ENCODE results near the gene TAF11L8. TPM values are rescaled to one million over a fixed set of nuclear protein-coding genes. Genes with fewer than 3 reads are reported as not detected.
A peak's percentile ranks its signal among the peaks of the same experiment; 100 is the strongest.
"Not testable (repeated sequence)": the region's sequence is repeated elsewhere in the genome, so short reads cannot be mapped to it uniquely, and the experiment has no call there.

TAF11L8 gene
- total RNA-seq, 4 donors from 2014 or later = not detected

DNA sequence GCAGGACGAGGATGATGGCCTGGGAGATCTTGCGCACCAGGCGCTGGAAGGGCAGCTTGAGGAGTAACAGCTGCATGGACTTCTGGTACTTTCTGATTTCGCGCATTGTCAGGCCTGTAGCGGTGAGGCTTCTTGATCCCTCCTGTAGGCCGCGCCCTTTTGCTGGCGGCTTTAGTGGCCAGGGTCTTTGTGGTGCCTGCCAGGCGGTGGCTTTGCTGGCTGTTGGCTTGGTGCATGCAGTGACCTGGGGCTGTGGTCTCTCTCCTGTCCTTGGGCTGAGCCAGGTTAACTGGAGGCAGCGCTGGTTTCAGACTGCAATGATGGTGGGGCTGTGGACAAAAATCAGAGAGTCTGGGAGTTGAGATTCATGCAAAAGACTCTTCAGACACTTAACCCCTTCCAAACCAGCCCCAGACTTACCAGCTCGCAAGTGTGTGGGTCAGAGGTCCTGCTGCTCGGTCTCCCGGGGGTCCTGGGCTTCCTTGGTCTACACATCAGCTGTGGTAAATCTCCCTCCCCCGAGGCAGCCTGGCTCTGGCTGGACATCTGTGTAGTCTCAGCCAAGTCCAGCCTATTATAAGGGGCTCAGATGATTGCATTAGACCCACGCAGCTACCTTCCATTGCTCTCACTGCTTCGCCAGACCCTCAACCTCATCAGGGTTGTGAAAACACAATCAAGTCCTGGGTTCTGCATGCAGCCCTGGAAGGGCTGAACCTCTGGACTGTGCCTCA lies 24.3 kb upstream of the TAF11L8 start:
- TF ChIP-seq, protein P1, sequence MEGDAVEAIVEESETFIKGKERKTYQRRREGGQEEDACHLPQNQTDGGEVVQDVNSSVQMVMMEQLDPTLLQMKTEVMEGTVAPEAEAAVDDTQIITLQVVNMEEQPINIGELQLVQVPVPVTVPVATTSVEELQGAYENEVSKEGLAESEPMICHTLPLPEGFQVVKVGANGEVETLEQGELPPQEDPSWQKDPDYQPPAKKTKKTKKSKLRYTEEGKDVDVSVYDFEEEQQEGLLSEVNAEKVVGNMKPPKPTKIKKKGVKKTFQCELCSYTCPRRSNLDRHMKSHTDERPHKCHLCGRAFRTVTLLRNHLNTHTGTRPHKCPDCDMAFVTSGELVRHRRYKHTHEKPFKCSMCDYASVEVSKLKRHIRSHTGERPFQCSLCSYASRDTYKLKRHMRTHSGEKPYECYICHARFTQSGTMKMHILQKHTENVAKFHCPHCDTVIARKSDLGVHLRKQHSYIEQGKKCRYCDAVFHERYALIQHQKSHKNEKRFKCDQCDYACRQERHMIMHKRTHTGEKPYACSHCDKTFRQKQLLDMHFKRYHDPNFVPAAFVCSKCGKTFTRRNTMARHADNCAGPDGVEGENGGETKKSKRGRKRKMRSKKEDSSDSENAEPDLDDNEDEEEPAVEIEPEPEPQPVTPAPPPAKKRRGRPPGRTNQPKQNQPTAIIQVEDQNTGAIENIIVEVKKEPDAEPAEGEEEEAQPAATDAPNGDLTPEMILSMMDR (IDR thresholded peaks at IDR 0.05) = no peak
- TF ChIP-seq POLR2A (IDR thresholded peaks at IDR 0.05; ENCODE audit: low read depth) (no peak), POLR2AphosphoS5 (IDR thresholded peaks at IDR 0.05) (no peak), EP300 (IDR thresholded peaks at IDR 0.05) (no peak)
- no peaks in the 10 kb centered on the region for H3K9me3 ChIP-seq
- no peaks in the 10 kb centered on the region for H3K4me1 ChIP-seq
- DNase-seq (ENCODE audit: extremely low spot score) = peak; percentile 87
- no peaks in the 10 kb centered on the region for H3K27me3 ChIP-seq
- no peaks in the 10 kb centered on the region for H3K36me3 ChIP-seq
- no peak overlapping the region for H3K27ac ChIP-seq (replicated peaks in 1 of 4)
- intact Hi-C loops (cut with DNase I) = no loop called here
- H3K4me3 ChIP-seq = no peak overlapping the region
- 88% methylated on average over 10 of the region's 17 CpGs for WGBS

DNA sequence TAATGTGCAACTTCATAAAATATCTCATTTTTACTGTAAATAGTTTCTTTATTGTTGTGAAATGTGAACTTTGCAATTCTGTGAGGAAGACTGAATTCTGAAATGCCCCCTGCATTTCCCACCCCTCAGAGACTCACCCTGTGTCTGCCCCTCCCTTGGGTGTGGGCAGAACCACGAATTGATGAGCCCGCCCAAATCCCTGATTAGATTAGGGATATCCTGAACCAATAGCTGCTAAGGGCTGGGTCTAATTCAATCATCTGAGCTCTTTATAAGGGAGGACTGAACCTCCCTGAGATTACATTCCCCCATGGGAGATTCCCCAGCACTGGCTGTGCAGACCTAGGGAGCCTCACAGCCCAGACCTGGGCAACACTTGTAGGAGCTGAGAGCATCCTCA lies 19.3 kb upstream of the TAF11L8 start, which contains the start of gene TAF11L12:
Gene TAF11L12 (plus strand): TSS at position 301 of the 400 bp plus-strand sequence.
- H3K36me3 ChIP-seq; H3K4me1 ChIP-seq; H3K27me3 ChIP-seq; H3K4me3 ChIP-seq; H3K9me3 ChIP-seq; intact Hi-C loops (cut with DNase I); DNase-seq (ENCODE audit: extremely low spot score); H3K27ac ChIP-seq (replicated peaks in 1 of 4): not testable (repeated sequence)
- WGBS = 71% methylated on average over 2 of the region's 2 CpGs

DNA sequence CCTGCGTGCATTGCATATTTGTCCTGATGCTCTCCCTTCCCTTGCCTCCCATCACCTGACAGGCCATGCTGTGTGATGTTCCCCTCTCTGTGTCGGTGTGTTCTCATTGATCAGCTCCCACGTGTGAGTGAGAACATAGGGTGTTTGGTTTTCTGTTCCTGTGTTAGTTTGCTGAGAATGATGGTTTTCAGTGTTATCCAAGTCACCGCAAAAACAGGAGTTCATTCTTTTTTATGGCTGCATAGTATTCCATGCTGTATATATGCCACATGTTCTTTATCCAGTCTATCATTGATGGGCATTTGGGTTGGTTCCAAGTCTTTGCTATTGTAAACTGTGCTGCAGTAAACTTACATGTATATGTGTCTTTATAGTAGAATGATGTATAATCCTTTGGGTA lies 16.7 kb upstream of the TAF11L8 start:
- H3K27me3 ChIP-seq; H3K9me3 ChIP-seq; DNase-seq (ENCODE audit: extremely low spot score); H3K4me3 ChIP-seq; H3K27ac ChIP-seq (replicated peaks in 1 of 4); H3K4me1 ChIP-seq; H3K36me3 ChIP-seq; intact Hi-C loops (cut with DNase I): not testable (repeated sequence)
- 100% methylated on average over 1 of the region's 4 CpGs for WGBS

DNA sequence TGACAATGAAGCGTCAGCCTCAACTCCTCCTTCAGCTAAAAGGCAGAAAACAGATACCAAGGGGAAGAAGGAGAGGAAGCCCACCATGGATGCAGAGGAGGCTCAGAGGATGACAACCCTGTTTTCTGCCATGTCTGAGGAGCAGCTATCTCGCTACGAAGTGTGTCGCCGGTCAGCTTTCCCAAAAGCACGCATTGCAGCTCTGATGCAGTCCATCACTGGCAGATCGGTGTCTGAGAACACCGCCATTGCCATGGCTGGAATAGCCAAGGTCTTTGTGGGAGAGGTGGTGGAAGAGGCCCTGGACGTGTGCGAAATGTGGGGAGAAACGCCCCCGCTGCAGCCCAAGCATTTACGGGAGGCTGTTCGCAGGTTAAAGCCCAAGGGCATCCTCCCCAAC lies 14.2 kb upstream of the TAF11L8 start:
- DNase-seq (ENCODE audit: extremely low spot score) = peak; percentile 85
- 92% methylated on average over 14 of the region's 14 CpGs for WGBS
- TF ChIP-seq POLR2AphosphoS5 (IDR thresholded peaks at IDR 0.05) = no peak
- TF ChIP-seq POLR2A (IDR thresholded peaks at IDR 0.05; ENCODE audit: low read depth) = no peak

DNA sequence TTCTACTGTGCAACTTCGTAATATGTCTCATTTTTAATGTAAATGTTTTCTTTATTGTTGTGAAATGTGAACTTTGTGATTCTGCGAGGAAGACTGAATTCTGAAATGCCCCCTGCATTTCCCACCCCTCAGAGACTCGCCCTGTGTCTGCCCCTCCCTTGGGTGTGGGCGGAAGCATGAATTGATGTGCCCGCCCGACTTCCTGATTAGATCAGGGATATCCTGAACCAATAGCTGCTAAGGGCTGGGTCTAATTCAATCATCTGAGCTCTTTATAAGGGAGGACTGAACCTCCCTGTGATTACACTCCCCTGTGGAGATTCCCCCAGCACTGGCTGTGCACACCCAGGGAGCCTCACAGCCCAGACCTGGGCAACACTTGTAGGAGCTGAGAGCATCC lies 13.1 kb upstream of the TAF11L8 start, which contains the start of gene TAF11L11:
Gene TAF11L11 (plus strand): TSS at position 304 of the 400 bp plus-strand sequence.
- H3K27ac ChIP-seq (replicated peaks in 1 of 4); H3K27me3 ChIP-seq; intact Hi-C loops (cut with DNase I); H3K4me1 ChIP-seq; H3K9me3 ChIP-seq; H3K36me3 ChIP-seq; H3K4me3 ChIP-seq; DNase-seq (ENCODE audit: extremely low spot score): not testable (repeated sequence)
- WGBS = 67% methylated on average over 6 of the region's 6 CpGs

More for the DNA sequence above, 14.2 kb upstream of the TAF11L8 start:
- Histone ChIP-seq H3K36me3 (no peaks in the 10 kb centered on the region), H3K4me1 (no peaks in the 10 kb centered on the region), H3K9me3 (no peaks in the 10 kb centered on the region), H3K27ac (replicated peaks in 1 of 4) (no peak overlapping the region), H3K27me3 (no peaks in the 10 kb centered on the region), H3K4me3 (no peak overlapping the region)
- intact Hi-C loops (cut with DNase I) = no loop called here

DNA sequence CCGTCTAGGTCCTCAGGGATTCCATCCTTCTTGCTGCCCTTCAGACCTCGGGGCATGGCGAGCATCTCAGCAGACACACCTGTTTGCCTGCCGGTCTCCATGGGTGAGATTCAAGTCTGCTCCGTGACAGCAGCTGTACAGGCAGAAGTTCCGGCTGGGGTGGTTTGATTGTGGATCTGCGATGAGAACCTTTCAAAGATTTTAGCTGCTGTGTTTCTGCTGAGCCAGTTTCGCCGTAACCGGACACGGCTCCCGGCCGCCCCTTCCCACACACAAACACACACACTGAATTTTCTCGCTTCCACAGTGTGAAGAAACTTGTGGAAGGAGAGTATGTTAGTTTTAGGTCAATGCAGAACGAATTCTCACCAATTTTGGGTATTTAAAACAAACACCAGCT lies 7.0 kb upstream of the TAF11L8 start, which contains the start of gene TAF11L10:
Gene TAF11L10 (minus strand): TSS at position 101 of the 400 bp plus-strand sequence.
- H3K4me3 ChIP-seq; H3K27ac ChIP-seq (replicated peaks in 1 of 4); intact Hi-C loops (cut with DNase I); H3K4me1 ChIP-seq; H3K9me3 ChIP-seq; H3K27me3 ChIP-seq; DNase-seq (ENCODE audit: extremely low spot score); H3K36me3 ChIP-seq: not testable (repeated sequence)
- no CpG with 5 or more reads among the region's 15 CpGs for WGBS

DNA sequence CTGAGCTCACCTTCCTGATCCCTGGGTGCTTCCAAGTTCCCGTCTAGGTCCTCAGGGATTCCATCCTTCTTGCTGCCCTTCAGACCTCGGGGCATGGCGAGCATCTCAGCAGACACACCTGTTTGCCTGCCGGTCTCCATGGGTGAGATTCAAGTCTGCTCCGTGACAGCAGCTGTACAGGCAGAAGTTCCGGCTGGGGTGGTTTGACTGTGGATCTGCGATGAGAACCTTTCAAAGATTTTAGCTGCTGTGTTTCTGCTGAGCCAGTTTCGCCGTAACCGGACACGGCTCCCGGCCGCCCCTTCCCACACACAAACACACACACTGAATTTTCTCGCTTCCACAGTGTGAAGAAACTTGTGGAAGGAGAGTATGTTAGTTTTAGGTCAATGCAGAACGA lies 3.5 kb upstream of the TAF11L8 start, which contains the start of gene TAF11L9:
Gene TAF11L9 (minus strand): TSS at position 140 of the 400 bp plus-strand sequence.
- H3K27ac ChIP-seq (replicated peaks in 1 of 4); H3K9me3 ChIP-seq; intact Hi-C loops (cut with DNase I); H3K4me1 ChIP-seq; H3K36me3 ChIP-seq; DNase-seq (ENCODE audit: extremely low spot score); H3K27me3 ChIP-seq; H3K4me3 ChIP-seq: not testable (repeated sequence)
- 90% methylated on average over 10 of the region's 15 CpGs for WGBS

DNA sequence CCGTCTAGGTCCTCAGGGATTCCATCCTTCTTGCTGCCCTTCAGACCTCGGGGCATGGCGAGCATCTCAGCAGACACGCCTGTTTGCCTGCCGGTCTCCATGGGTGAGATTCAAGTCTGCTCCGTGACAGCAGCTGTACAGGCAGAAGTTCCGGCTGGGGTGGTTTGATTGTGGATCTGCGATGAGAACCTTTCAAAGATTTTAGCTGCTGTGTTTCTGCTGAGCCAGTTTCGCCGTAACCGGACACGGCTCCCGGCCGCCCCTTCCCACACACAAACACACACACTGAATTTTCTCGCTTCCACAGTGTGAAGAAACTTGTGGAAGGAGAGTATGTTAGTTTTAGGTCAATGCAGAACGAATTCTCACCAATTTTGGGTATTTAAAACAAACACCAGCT lies 5.1 kb downstream of the TAF11L8 start, which contains the start of gene TAF11L7:
Gene TAF11L7 (minus strand): TSS at position 101 of the 400 bp plus-strand sequence.
- intact Hi-C loops (cut with DNase I); DNase-seq (ENCODE audit: extremely low spot score); H3K4me3 ChIP-seq; H3K27ac ChIP-seq (replicated peaks in 1 of 4); H3K4me1 ChIP-seq; H3K27me3 ChIP-seq; H3K9me3 ChIP-seq; H3K36me3 ChIP-seq: not testable (repeated sequence)
- WGBS = no CpG with 5 or more reads among the region's 16 CpGs

Small RNA genes within 50 kb of the gene (small RNA-seq; reads per million reads assigned to genes)
- gene AC233724.3 (0 reads per million in 3 donors), gene AC233724.6 (0 reads per million in 3 donors), gene AC233724.7 (0 reads per million in 3 donors)

Other genes with a start within 250 kb of the TAF11L8 start
- gene TAF11L2, start 92.7 kb downstream of the TAF11L8 start, total RNA-seq = not detected
- gene TAF11L3, start 72.6 kb downstream of the TAF11L8 start, total RNA-seq = not detected
- gene TAF11L4, start 69.2 kb downstream of the TAF11L8 start, total RNA-seq = not detected
- not detected for gene TAF11L5, start 65.7 kb downstream of the TAF11L8 start, total RNA-seq
- not detected for gene TAF11L6, start 62.3 kb downstream of the TAF11L8 start, total RNA-seq
- not detected for gene TAF11L7, start 5.2 kb downstream of the TAF11L8 start, total RNA-seq
- gene TAF11L9, start 3.4 kb upstream of the TAF11L8 start, total RNA-seq = not detected
- not detected for gene TAF11L10, start 6.9 kb upstream of the TAF11L8 start, total RNA-seq
- not detected for gene TAF11L11, start 13.2 kb upstream of the TAF11L8 start, total RNA-seq
- gene TAF11L12, start 19.4 kb upstream of the TAF11L8 start, total RNA-seq = not detected
- not detected for gene TAF11L13, start 41.1 kb upstream of the TAF11L8 start, total RNA-seq
- not detected for gene TAF11L14, start 43.5 kb upstream of the TAF11L8 start, total RNA-seq